GM12878 (cell line): ENCODE data around the gene DMRT1. TPM values are rescaled to one million over a fixed set of nuclear protein-coding genes. Genes with fewer than 3 reads are reported as not detected.

Experiments
- ATAC-seq: fragments of 200-7000 bp; cut with Tn5 transposase; 3 replicates; pipeline ENCODE4 v1.9.1; 2020; ENCODE audit warnings: mild to moderate bottlenecking, moderate library complexity
- BruUV-seq: library from RNA; stranded (reverse); fragments of 400-500 nt; replicated peaks from 2 replicates; lab custom pipeline; 2021; lab: Mats Ljungman, UMichigan
- CTCF ChIA-PET: fragments of 300-600 bp; sonication (Branson Sonifier 250); formaldehyde crosslinking; extraction: SDS; loops from one replicate; lab custom pipeline; 2021; ENCODE audit warnings: inconsistent platforms; lab: Yijun Ruan, JAX
- POLR2A ChIA-PET: fragments of 350-600 bp; formaldehyde crosslinking; extraction: SDS; loops from one replicate; lab custom pipeline; 2021; ENCODE audit warnings: inconsistent platforms; lab: Charles Lee
- RAD21 ChIA-PET: fragments of 300-600 bp; sonication (Branson Sonifier 250); formaldehyde crosslinking; loops from one replicate; lab custom pipeline; 2023; ENCODE audit warnings: antibody characterized with exemption; ENCODE audit not compliant: unreplicated experiment; lab: Charles Lee
- SMC1A ChIA-PET: fragments of 300-600 bp; sonication (Branson Sonifier 250); formaldehyde crosslinking; loops from one replicate; lab custom pipeline; 2023; ENCODE audit not compliant: unreplicated experiment, uncharacterized antibody; lab: Charles Lee
- DNase-seq: peaks from one replicate; pipeline ENCODE4 v3.0.0-alpha.2; 2011; ENCODE audit warnings: low read depth, low spot score
- FAIRE-seq: peaks from 3 replicates; lab custom pipeline; 2011; peaks lifted over from hg19 to GRCh38; lab: Jason Lieb, UNC
- H2AFZ ChIP-seq: 2 replicates; pipeline ENCODE4 v1.6.0; 2011; ENCODE audit warnings: low read depth, low read length, control low read depth; ENCODE audit not compliant: control insufficient read depth
- H3K27ac ChIP-seq: 2 replicates; pipeline ENCODE4 v1.5.1; 2011; ENCODE audit warnings: control low read depth; ENCODE audit not compliant: control insufficient read depth, insufficient read depth
- H3K27me3 ChIP-seq, 2 experiments: replicated peaks in 1 of 2; 2 replicates each; pipeline versions ENCODE4 v1.6.0 to v1.6.1; 2011; ENCODE audit warnings: low read length in 1 of 2; ENCODE audit not compliant: control insufficient read depth in 2 of 2, insufficient read depth in 2 of 2
- H3K36me3 ChIP-seq, 2 experiments: 2 replicates each; pipeline ENCODE4 v1.5.1; 2011; ENCODE audit warnings: low read length in 1 of 2; ENCODE audit not compliant: control insufficient read depth in 2 of 2, insufficient read depth in 2 of 2
- H3K4me1 ChIP-seq: 2 replicates; pipeline ENCODE4 v1.6.1; 2011; ENCODE audit warnings: mild to moderate bottlenecking, low read length, moderate library complexity, mixed read lengths; ENCODE audit not compliant: control insufficient read depth, insufficient read depth
- H3K4me2 ChIP-seq: 2 replicates; pipeline ENCODE4 v1.6.0; 2011; ENCODE audit warnings: control low read depth; ENCODE audit not compliant: control insufficient read depth, insufficient read depth
- H3K4me3 ChIP-seq: fragments of 200-600 bp; sonication (generic); 2 replicates; pipeline ENCODE4 v1.5.1; 2016
- H3K79me2 ChIP-seq: 2 replicates; pipeline ENCODE4 v1.6.0; 2011; ENCODE audit warnings: low read length; ENCODE audit not compliant: control insufficient read depth, insufficient read depth
- H3K9ac ChIP-seq: 2 replicates; pipeline ENCODE4 v1.8.0; 2011; ENCODE audit warnings: low read length, control low read depth, mixed read lengths; ENCODE audit not compliant: control insufficient read depth, insufficient read depth
- H3K9me3 ChIP-seq: replicated peaks from 3 replicates; pipeline ENCODE4 v1.5.1; 2011; ENCODE audit warnings: mild to moderate bottlenecking, low read length; ENCODE audit not compliant: control insufficient read depth, insufficient read depth
- H4K20me1 ChIP-seq: 2 replicates; pipeline ENCODE4 v1.6.0; 2011; ENCODE audit not compliant: control insufficient read depth, insufficient read depth
- CBX5 ChIP-seq: sonication (generic); IDR thresholded peaks from 2 replicates; pipeline ENCODE4 v1.6.1; 2016; ENCODE audit warnings: low read depth, moderate library complexity, mild to moderate bottlenecking, inconsistent platforms
- CEBPB ChIP-seq, 2 experiments: fragments of 150-350 bp in 1 of 2; IDR thresholded peaks; 2 replicates each; pipeline ENCODE4 v1.6.1; 2012 to 2014; ENCODE audit warnings: low read depth in 2 of 2, low read length in 2 of 2, borderline replicate concordance in 1 of 2, inconsistent platforms in 1 of 2
- GABPA ChIP-seq: IDR thresholded peaks from 2 replicates; pipeline ENCODE4 v1.6.1; 2014; ENCODE audit warnings: antibody characterized with exemption, low read depth, mild to moderate bottlenecking, inconsistent platforms
- KAT2A ChIP-seq: conservative IDR thresholded peaks from 2 replicates; pipeline ENCODE4 v1.6.1; 2011; ENCODE audit warnings: low read depth, low read length; ENCODE audit not compliant: control insufficient read depth
- POLR2A ChIP-seq: IDR thresholded peaks from 2 replicates; pipeline ENCODE4 v1.6.1; 2011; ENCODE audit warnings: low read depth, mild to moderate bottlenecking, low read length
- ZBED1 ChIP-seq: IDR thresholded peaks from 2 replicates; pipeline ENCODE4 v1.6.1; 2016; ENCODE audit warnings: borderline replicate concordance
- ZNF217 ChIP-seq: fragments of 450-650 bp; IDR thresholded peaks from 2 replicates; pipeline ENCODE4 v1.6.1; 2017; ENCODE audit warnings: antibody characterized with exemption, mild to moderate bottlenecking
- WGBS: methylation state at CpG from one replicate; pipeline ENCODE4 v1.1.6; 2016; ENCODE audit warnings: low lambda C conversion rate; ENCODE audit not compliant: insufficient replicate concordance, insufficient coverage; ENCODE audit errors: missing lambda C conversion rate; 5-methylcytosine and 5-hydroxymethylcytosine counted together
- in situ Hi-C: fragments of 300-500 bp; cut with MboI; formaldehyde crosslinking; loops from 9 replicates; pipeline ENCODE4 v1.14.3; 2018; ENCODE audit warnings: mixed read lengths
- intact Hi-C: fragments of 100-400 bp; cut with micrococcal nuclease; formaldehyde crosslinking; loops from one replicate; pipeline ENCODE4 v1.14.2; 2022; ENCODE audit not compliant: unreplicated experiment
- polyA plus RNA-seq, 11 experiments: library from polyadenylated mRNA; depleted of rRNA in 4 of 11; unstranded in 6 of 11; stranded (reverse) in 5 of 11; fragments of >200 nt; fragmentation: Nextera tagmentation in 4 of 11; fragmentation: Illumina TruSeq in 1 of 11; extraction: Ambion mirVana in 4 of 11; extraction: Trizol in 1 of 11; gene quantifications; 1 replicate in 1 of 11; 2 replicates in 10 of 11; pipeline versions ENCODE4 v1.2.1 to v1.2.3, GENCODE V29; 2011 to 2016; ENCODE audit warnings: inconsistent platforms in 2 of 11, missing spikeins in 2 of 11, low read depth in 1 of 11
- total RNA-seq, 4 experiments: library from RNA; depleted of rRNA in 3 of 4; stranded (reverse); fragments of >200 nt in 3 of 4; fragmentation: Illumina TruSeq in 1 of 4; extraction: Trizol in 1 of 4; gene quantifications; 2 replicates each; pipeline versions ENCODE4 v1.2.1 to v1.2.3, GENCODE V29; 2013 to 2021
- TF ChIP-seq, protein P1 (sequence below): fragments of 450-650 bp; IDR thresholded peaks from 2 replicates; pipeline ENCODE4 v1.6.1; 2017; ENCODE audit warnings: mild to moderate bottlenecking, moderate library complexity
- TF ChIP-seq, protein P2 (sequence below): IDR thresholded peaks from 2 replicates; pipeline ENCODE4 v1.6.1; 2012; ENCODE audit warnings: low read depth, low read length, improper control_type of control experiment
- TF ChIP-seq, protein P3 (sequence below): fragments of 450-650 bp; IDR thresholded peaks from 2 replicates; pipeline ENCODE4 v1.6.1; 2016; ENCODE audit warnings: mild to moderate bottlenecking, moderate library complexity, borderline replicate concordance

Gene DMRT1
- total and polyA plus RNA-seq, 10 of the 15 experiments (the other 5 are each of a cell fraction or from before 2014, with no cell fraction given) = 0.06 to 1.9 (median 0.24) TPM

DNA sequence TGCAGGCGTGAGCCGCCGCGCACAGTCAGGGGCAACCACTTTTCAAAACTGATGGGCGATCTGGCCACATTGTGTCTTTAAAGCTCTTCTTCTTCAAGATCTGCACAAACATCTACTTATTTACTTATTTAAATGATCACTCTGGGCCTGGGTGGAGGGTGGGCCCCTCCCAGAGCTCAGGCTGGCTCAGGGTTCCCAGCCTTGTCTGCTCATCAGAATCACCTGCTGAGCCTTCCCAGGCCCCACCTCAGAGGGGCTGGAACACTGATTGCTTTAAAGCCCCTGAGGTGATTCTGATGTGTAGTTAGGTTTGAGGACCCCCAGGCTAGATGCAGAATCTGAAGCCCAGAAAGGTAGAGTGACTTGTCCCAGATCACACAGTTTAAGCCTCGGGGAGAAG, 45.6 kb upstream of the DMRT1 start:
- Histone ChIP-seq H3K79me2 (no peaks in the 10 kb centered on the region), H3K36me3 (no peaks in the 10 kb centered on the region), H3K9ac (no peak overlapping the region), H3K27me3 (no peaks in the 10 kb centered on the region; a peak in 2 of 4 replicates), H3K4me3 (no peak overlapping the region), H3K4me2 (no peak overlapping the region), H3K9me3 (no peaks in the 10 kb centered on the region), H2AFZ (no peak overlapping the region), H4K20me1 (no peaks in the 10 kb centered on the region), H3K4me1 (no peaks in the 10 kb centered on the region), H3K27ac (no peak overlapping the region)
- RAD21 ChIA-PET = no interaction called here
- 67% methylated on average over 6 of the region's 6 CpGs for WGBS
- DNase-seq (no peak), FAIRE-seq (no peak), ATAC-seq (no peak)
- intact Hi-C loops (no loop called here), in situ Hi-C loops (no loop called here)
- BruUV-seq = no TSS peak
- SMC1A ChIA-PET = no interaction called here
- TF ChIP-seq CBX5 = no peak
- TF ChIP-seq POLR2A = no peak
- TF ChIP-seq, protein P1, sequence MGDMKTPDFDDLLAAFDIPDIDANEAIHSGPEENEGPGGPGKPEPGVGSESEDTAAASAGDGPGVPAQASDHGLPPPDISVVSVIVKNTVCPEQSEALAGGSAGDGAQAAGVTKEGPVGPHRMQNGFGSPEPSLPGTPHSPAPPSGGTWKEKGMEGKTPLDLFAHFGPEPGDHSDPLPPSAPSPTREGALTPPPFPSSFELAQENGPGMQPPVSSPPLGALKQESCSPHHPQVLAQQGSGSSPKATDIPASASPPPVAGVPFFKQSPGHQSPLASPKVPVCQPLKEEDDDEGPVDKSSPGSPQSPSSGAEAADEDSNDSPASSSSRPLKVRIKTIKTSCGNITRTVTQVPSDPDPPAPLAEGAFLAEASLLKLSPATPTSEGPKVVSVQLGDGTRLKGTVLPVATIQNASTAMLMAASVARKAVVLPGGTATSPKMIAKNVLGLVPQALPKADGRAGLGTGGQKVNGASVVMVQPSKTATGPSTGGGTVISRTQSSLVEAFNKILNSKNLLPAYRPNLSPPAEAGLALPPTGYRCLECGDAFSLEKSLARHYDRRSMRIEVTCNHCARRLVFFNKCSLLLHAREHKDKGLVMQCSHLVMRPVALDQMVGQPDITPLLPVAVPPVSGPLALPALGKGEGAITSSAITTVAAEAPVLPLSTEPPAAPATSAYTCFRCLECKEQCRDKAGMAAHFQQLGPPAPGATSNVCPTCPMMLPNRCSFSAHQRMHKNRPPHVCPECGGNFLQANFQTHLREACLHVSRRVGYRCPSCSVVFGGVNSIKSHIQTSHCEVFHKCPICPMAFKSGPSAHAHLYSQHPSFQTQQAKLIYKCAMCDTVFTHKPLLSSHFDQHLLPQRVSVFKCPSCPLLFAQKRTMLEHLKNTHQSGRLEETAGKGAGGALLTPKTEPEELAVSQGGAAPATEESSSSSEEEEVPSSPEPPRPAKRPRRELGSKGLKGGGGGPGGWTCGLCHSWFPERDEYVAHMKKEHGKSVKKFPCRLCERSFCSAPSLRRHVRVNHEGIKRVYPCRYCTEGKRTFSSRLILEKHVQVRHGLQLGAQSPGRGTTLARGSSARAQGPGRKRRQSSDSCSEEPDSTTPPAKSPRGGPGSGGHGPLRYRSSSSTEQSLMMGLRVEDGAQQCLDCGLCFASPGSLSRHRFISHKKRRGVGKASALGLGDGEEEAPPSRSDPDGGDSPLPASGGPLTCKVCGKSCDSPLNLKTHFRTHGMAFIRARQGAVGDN = no peak
- no peak for TF ChIP-seq CEBPB (IDR thresholded peaks at IDR 0.05; ENCODE audit: borderline replicate concordance in 1 of 2, low read depth in 2 of 2, low read length in 2 of 2)
- TF ChIP-seq, protein P2, sequence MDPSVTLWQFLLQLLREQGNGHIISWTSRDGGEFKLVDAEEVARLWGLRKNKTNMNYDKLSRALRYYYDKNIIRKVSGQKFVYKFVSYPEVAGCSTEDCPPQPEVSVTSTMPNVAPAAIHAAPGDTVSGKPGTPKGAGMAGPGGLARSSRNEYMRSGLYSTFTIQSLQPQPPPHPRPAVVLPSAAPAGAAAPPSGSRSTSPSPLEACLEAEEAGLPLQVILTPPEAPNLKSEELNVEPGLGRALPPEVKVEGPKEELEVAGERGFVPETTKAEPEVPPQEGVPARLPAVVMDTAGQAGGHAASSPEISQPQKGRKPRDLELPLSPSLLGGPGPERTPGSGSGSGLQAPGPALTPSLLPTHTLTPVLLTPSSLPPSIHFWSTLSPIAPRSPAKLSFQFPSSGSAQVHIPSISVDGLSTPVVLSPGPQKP = no peak
- TF ChIP-seq ZBED1 = no peak
- no peak for TF ChIP-seq ZNF217
- no peak for TF ChIP-seq GABPA
- TF ChIP-seq, protein P3, sequence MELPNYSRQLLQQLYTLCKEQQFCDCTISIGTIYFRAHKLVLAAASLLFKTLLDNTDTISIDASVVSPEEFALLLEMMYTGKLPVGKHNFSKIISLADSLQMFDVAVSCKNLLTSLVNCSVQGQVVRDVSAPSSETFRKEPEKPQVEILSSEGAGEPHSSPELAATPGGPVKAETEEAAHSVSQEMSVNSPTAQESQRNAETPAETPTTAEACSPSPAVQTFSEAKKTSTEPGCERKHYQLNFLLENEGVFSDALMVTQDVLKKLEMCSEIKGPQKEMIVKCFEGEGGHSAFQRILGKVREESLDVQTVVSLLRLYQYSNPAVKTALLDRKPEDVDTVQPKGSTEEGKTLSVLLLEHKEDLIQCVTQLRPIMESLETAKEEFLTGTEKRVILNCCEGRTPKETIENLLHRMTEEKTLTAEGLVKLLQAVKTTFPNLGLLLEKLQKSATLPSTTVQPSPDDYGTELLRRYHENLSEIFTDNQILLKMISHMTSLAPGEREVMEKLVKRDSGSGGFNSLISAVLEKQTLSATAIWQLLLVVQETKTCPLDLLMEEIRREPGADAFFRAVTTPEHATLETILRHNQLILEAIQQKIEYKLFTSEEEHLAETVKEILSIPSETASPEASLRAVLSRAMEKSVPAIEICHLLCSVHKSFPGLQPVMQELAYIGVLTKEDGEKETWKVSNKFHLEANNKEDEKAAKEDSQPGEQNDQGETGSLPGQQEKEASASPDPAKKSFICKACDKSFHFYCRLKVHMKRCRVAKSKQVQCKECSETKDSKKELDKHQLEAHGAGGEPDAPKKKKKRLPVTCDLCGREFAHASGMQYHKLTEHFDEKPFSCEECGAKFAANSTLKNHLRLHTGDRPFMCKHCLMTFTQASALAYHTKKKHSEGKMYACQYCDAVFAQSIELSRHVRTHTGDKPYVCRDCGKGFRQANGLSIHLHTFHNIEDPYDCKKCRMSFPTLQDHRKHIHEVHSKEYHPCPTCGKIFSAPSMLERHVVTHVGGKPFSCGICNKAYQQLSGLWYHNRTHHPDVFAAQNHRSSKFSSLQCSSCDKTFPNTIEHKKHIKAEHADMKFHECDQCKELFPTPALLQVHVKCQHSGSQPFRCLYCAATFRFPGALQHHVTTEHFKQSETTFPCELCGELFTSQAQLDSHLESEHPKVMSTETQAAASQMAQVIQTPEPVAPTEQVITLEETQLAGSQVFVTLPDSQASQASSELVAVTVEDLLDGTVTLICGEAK = no peak
- no peak for TF ChIP-seq KAT2A
- CTCF ChIA-PET = no interaction called here
- POLR2A ChIA-PET = no interaction called here
